ENCODE measurements around the gene CAVIN1.
"Not testable (repeated sequence)": the region's sequence is repeated elsewhere in the genome, so short reads cannot be mapped to it uniquely, and the experiment has no call there.

The CAVIN1 gene

GRCh38 chr17:42404326-42405055, 18.6 kb downstream of the CAVIN1 start:
- DNase-seq: no peak

GRCh38 chr17:42403150-42403549, 19.9 kb downstream of the CAVIN1 start:
- DNase-seq: peak; percentile 13

GRCh38 chr17:42402117-42402516, 20.9 kb downstream of the CAVIN1 start:
- DNase-seq: no peak

- not testable (repeated sequence) for DNase-seq
Measured at GRCh38 chr17:42400844-42401375, 22.1 kb downstream of the CAVIN1 start.

GRCh38 chr17:42399948-42400843, 22.9 kb downstream of the CAVIN1 start:
- no peak for DNase-seq

- no peak for DNase-seq
Measured at GRCh38 chr17:42399121-42399520, 23.9 kb downstream of the CAVIN1 start.

- not testable (repeated sequence) for DNase-seq
Measured at GRCh38 chr17:42395601-42396000, 27.5 kb downstream of the CAVIN1 start.

- no peak for DNase-seq
Measured at GRCh38 chr17:42394838-42395237, 28.2 kb downstream of the CAVIN1 start.

- DNase-seq: no peak
Measured at GRCh38 chr17:42392692-42393415, 30.2 kb downstream of the CAVIN1 start.

GRCh38 chr17:42391439-42391838, 31.6 kb downstream of the CAVIN1 start:
- not testable (repeated sequence) for DNase-seq

GRCh38 chr17:42389899-42390298, 33.2 kb downstream of the CAVIN1 start:
- no peak for DNase-seq

- DNase-seq: no peak
Measured at GRCh38 chr17:42389135-42389417, 34.0 kb downstream of the CAVIN1 start.

GRCh38 chr17:42388381-42389134, 34.5 kb downstream of the CAVIN1 start, which contains the start of gene STAT3:
TSS of gene STAT3 (minus strand) at chr17:42388442. CDS start at chr17:42348516, 39,926 bp downstream.
- DNase-seq: peak; percentile 100

GRCh38 chr17:42387661-42388380, 35.2 kb downstream of the CAVIN1 start:
- peak; percentile 38 for DNase-seq

- no peak for DNase-seq
Measured at GRCh38 chr17:42386777-42387657, 36.0 kb downstream of the CAVIN1 start.

GRCh38 chr17:42381898-42382297, 41.2 kb downstream of the CAVIN1 start:
- DNase-seq: no peak

- DNase-seq: no peak
Measured at GRCh38 chr17:42380935-42381334, 42.1 kb downstream of the CAVIN1 start.

GRCh38 chr17:42378959-42379594, 44.0 kb downstream of the CAVIN1 start:
- no peak for DNase-seq

GRCh38 chr17:42378359-42378958, 44.6 kb downstream of the CAVIN1 start:
- no peak for DNase-seq

- DNase-seq: no peak
Measured at GRCh38 chr17:42373896-42374295, 49.2 kb downstream of the CAVIN1 start.

Measured in effector CD8-positive, alpha-beta T cell (primary cell).